ENCODE measurements around the gene CENPA.

DNA sequence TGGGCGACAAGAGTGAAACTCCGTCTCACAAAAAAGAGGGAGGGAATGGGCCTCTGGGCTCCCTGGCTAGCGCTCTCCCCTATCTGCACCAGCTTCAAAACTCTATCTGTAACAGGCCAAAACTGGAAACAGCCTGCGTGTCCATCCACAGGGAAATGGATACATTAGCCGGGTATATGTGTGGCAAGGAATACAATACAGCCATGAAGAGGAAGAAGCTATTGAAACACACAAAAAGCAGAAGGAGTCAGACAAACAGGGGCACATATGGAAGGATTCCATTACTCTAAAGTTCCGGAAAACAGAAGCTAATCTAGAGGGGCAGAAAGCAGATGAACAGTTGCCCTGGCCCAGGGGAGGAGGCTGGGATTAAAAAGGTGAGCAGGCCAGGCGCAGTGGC is 46.3 kb upstream of the CENPA start:
- TF ChIP-seq, protein P1, sequence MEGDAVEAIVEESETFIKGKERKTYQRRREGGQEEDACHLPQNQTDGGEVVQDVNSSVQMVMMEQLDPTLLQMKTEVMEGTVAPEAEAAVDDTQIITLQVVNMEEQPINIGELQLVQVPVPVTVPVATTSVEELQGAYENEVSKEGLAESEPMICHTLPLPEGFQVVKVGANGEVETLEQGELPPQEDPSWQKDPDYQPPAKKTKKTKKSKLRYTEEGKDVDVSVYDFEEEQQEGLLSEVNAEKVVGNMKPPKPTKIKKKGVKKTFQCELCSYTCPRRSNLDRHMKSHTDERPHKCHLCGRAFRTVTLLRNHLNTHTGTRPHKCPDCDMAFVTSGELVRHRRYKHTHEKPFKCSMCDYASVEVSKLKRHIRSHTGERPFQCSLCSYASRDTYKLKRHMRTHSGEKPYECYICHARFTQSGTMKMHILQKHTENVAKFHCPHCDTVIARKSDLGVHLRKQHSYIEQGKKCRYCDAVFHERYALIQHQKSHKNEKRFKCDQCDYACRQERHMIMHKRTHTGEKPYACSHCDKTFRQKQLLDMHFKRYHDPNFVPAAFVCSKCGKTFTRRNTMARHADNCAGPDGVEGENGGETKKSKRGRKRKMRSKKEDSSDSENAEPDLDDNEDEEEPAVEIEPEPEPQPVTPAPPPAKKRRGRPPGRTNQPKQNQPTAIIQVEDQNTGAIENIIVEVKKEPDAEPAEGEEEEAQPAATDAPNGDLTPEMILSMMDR (IDR thresholded peaks at IDR 0.05), result no peak
- TF ChIP-seq SIN3A (IDR thresholded peaks at IDR 0.05; ENCODE audit: borderline replicate concordance, insufficient read depth, low read depth, low read length), result no peak
- TF ChIP-seq, protein P2, sequence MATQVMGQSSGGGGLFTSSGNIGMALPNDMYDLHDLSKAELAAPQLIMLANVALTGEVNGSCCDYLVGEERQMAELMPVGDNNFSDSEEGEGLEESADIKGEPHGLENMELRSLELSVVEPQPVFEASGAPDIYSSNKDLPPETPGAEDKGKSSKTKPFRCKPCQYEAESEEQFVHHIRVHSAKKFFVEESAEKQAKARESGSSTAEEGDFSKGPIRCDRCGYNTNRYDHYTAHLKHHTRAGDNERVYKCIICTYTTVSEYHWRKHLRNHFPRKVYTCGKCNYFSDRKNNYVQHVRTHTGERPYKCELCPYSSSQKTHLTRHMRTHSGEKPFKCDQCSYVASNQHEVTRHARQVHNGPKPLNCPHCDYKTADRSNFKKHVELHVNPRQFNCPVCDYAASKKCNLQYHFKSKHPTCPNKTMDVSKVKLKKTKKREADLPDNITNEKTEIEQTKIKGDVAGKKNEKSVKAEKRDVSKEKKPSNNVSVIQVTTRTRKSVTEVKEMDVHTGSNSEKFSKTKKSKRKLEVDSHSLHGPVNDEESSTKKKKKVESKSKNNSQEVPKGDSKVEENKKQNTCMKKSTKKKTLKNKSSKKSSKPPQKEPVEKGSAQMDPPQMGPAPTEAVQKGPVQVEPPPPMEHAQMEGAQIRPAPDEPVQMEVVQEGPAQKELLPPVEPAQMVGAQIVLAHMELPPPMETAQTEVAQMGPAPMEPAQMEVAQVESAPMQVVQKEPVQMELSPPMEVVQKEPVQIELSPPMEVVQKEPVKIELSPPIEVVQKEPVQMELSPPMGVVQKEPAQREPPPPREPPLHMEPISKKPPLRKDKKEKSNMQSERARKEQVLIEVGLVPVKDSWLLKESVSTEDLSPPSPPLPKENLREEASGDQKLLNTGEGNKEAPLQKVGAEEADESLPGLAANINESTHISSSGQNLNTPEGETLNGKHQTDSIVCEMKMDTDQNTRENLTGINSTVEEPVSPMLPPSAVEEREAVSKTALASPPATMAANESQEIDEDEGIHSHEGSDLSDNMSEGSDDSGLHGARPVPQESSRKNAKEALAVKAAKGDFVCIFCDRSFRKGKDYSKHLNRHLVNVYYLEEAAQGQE (IDR thresholded peaks at IDR 0.05; ENCODE audit: insufficient read depth in 1 of 2, low read depth in 2 of 2, low read length in 1 of 2), result no peak
